ENCODE data around the gene RPL35. TPM values are rescaled to one million over a fixed set of nuclear protein-coding genes. Genes with fewer than 3 reads are reported as not detected.

Gene RPL35
- total RNA-seq, result 1,925 TPM

DNA sequence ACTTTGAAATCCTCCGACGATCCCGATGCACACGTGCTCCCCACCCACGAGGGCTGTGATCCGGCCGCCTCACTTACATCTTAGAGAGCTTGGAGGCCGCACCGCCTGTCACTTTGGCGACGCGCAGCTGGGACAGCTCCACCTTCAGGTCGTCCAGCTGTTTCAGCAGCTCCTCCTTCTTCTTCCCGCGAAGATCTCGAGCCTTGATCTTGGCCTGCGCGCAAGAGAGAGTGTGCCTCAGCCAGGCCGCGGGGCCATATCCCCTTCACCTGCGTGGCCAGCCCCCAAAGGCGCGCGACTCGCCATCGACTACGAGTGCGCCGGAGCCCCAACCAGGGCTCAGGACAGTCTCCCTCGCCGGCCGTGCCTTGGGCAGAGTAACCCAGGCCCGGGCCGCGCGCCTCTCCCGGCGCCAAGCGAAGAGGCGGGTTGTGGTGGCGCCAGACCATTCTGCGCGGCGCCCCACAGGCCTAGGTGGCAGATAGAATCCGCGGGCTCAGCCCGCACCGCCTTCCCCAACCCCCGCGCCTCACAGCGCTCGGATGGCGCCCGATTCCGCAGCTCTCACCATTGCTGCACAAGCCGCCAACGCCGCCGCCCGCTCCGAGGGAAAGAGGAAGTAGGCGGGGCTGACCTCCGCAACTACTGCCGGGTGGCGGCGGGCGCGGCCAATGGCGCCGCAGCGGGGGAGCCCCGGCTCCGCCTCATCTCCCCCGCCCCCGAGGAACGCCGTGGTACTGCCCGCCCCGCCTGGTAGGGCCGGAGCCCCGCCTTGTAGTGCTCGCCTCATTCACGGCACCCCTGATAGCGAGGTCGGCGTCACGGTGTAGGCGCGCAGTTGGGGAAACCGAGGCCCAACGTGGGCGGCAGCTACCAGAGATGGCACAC lies at the start of gene RPL35, which contains the start of gene ARPC5L:
TSS of gene RPL35 (minus strand) at position 616 of the 888 bp plus-strand sequence. CDS start at position 571, 45 bp downstream.
TSS of gene ARPC5L (plus strand) at position 789 of the 888 bp plus-strand sequence. CDS start 7,161 bp downstream, outside the sequence.
- no peaks in the 10 kb centered on the region for H3K9me3 ChIP-seq
- peaks cover 0 to 40% of the 10 kb centered on the region in 2 donors for H3K36me3 ChIP-seq
- H3K4me3 ChIP-seq, result peak within 1 kb of the TSS; percentile 88 to 97
- H3K27ac ChIP-seq, result peak within 1 kb of the TSS; percentile 84
- DNase-seq (ENCODE audit: extremely low spot score in 2 of 2), result peak in 1 of 2 donors; percentile 95
- H3K4me1 ChIP-seq, result peaks cover 38% of the 10 kb centered on the region
- intact Hi-C loops (cut with DNase I), result no loop called here
- peak in 1 of 3 experiments; percentile 7 for TF ChIP-seq CTCF (IDR thresholded peaks at IDR 0.05)
- TF ChIP-seq POLR2A (IDR thresholded peaks at IDR 0.05), result peak in 1 of 2 donors; percentile 82
- TF ChIP-seq POLR2AphosphoS5 (IDR thresholded peaks at IDR 0.05; ENCODE audit: insufficient read depth in 1 of 2, low read depth in 1 of 2), result peak; percentile 33 to 98
- no peaks in the 10 kb centered on the region for H3K27me3 ChIP-seq

DNA sequence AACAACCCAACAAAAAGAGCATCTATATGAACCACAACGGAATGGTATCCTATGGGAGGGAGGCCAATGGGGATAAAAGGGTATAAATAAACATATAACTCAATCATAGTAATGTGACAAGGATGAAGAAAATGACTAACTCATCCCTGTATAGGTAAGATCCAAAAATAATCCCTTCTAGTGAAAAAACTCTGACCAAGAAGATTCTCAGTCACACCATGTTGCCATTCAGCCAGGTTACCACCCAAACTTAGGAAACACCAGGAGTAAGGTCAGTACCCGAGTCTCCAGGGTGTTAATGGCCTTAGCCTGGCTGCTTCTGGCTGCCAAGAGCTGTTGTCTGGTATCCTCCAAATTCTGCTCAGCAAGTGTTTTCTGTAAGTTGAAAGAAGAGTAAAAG lies 46.3 kb upstream of the RPL35 start:
- no peak for DNase-seq (ENCODE audit: extremely low spot score in 2 of 2)
- TF ChIP-seq CTCF (IDR thresholded peaks at IDR 0.05), result no peak
- intact Hi-C loops (cut with DNase I), result no loop called here
- Histone ChIP-seq H3K27me3 (no peaks in the 10 kb centered on the region), H3K4me3 (no peak overlapping the region), H3K36me3 (peaks cover 0 to 16% of the 10 kb centered on the region in 2 donors), H3K27ac (no peak overlapping the region), H3K4me1 (no peaks in the 10 kb centered on the region), H3K9me3 (no peaks in the 10 kb centered on the region)

DNA sequence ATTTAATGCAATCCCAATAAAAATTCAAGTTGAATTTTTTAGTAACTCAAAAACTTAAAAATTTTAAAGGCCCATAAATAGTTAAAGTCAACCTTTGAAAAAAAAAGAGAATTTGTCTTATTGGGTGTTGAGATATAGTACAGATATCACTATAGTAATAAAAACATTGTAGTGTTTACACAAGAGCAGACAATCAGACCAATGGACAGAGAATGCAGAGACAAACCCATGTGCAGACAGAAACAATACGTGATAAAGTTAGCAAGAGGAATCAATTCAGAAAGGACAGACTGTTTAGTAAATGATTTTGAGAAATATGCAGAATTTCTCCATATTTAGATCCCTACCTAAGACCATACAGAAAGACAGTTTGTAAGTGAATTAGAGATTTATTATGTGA lies 45.2 kb upstream of the RPL35 start:
- no peaks in the 10 kb centered on the region for H3K27me3 ChIP-seq
- intact Hi-C loops (cut with DNase I), result no loop called here
- H3K36me3 ChIP-seq, result peaks cover 0 to 17% of the 10 kb centered on the region in 2 donors
- no peaks in the 10 kb centered on the region for H3K9me3 ChIP-seq
- no peak for DNase-seq (ENCODE audit: extremely low spot score in 2 of 2)
- no peak overlapping the region for H3K4me3 ChIP-seq
- no peak overlapping the region for H3K27ac ChIP-seq
- H3K4me1 ChIP-seq, result no peaks in the 10 kb centered on the region
- TF ChIP-seq CTCF (IDR thresholded peaks at IDR 0.05) (no peak), POLR2A (IDR thresholded peaks at IDR 0.05) (no peak), POLR2AphosphoS5 (IDR thresholded peaks at IDR 0.05; ENCODE audit: insufficient read depth in 1 of 2, low read depth in 1 of 2) (no peak)

DNA sequence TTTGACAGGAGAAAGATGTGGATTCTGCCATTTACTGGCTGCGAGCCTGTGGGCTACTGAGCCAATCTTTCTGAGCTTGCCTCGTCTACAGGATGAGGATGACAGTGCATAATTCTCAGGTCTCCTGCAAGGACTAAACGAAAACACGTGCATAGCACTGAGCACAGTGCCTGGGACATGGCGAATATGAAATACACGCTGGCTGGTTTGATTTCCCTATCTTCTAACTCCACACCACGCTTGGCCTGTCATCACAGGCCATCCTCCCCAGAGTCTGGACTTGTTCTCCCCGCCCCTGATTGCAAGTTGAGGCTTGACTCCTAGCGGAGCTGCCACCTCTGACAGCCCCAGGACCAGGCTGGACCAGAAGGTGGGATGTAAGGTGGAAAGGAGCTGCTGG lies 38.1 kb upstream of the RPL35 start:
- H3K4me1 ChIP-seq, result no peaks in the 10 kb centered on the region
- no peaks in the 10 kb centered on the region for H3K27me3 ChIP-seq
- H3K9me3 ChIP-seq, result no peaks in the 10 kb centered on the region
- no peak for TF ChIP-seq CTCF (IDR thresholded peaks at IDR 0.05)
- TF ChIP-seq POLR2AphosphoS5 (IDR thresholded peaks at IDR 0.05; ENCODE audit: insufficient read depth in 1 of 2, low read depth in 1 of 2), result no peak
- no peak for TF ChIP-seq POLR2A (IDR thresholded peaks at IDR 0.05)
- DNase-seq (ENCODE audit: extremely low spot score in 2 of 2), result no peak
- no peak overlapping the region for H3K27ac ChIP-seq
- H3K4me3 ChIP-seq, result no peak overlapping the region
- intact Hi-C loops (cut with DNase I), result no loop called here
- H3K36me3 ChIP-seq, result peaks cover 0 to 33% of the 10 kb centered on the region in 2 donors

All from vagina (tissue), 2 donors.